Pancreas (tissue), 10 donors: ENCODE results near the gene C10orf71. TPM values are rescaled to one million over a fixed set of nuclear protein-coding genes. Genes with fewer than 3 reads are reported as not detected.

Experiments
- ATAC-seq, 4 donors: fragments of 200-7000 bp; cut with Tn5 transposase; one replicate each; pipeline versions ENCODE4 v1.8.0 to v1.9.1; 2020; ENCODE audit warnings: mild to moderate bottlenecking in 4 of 4, moderate library complexity in 4 of 4
- DNase-seq, 6 donors: peaks; one replicate each; pipeline ENCODE4 v3.0.0-alpha.2; 2020
- FAIRE-seq: peaks from 2 replicates; lab custom pipeline; 2012; peaks lifted over from hg19 to GRCh38; lab: Jason Lieb, UNC
- H3K27ac ChIP-seq, 4 donors: fragments of 200-600 bp; sonication (generic); 1 replicate in 3 of 4; 2 replicates in 1 of 4; pipeline versions ENCODE4 v1.5.0 to v1.8.0; 2020
- H3K27me3 ChIP-seq, 4 donors: fragments of 200-600 bp; one replicate each; pipeline ENCODE4 v1.8.0; 2021
- H3K36me3 ChIP-seq, 3 donors: fragments of 200-600 bp; sonication (generic) in 1 of 3; one replicate each; pipeline versions ENCODE4 v1.5.0 to v1.8.0; 2020 to 2021
- H3K4me1 ChIP-seq, 3 donors: fragments of 200-600 bp; one replicate each; pipeline ENCODE4 v1.8.0; 2021
- H3K4me3 ChIP-seq, 4 donors: fragments of 200-600 bp; sonication (generic) in 2 of 4; one replicate each; pipeline versions ENCODE4 v1.5.0 to v1.8.0; 2020 to 2021
- H3K9me3 ChIP-seq, 4 donors: fragments of 200-600 bp; one replicate each; pipeline ENCODE4 v1.8.0; 2021
- CTCF ChIP-seq, 4 donors: fragments of 200-600 bp; sonication (generic) in 3 of 4; IDR thresholded peaks; one replicate each; pipeline versions ENCODE4 v1.5.0 to v1.8.0; 2021; ENCODE audit warnings: antibody characterized with exemption in 4 of 4
- WGBS, 2 donors: extraction: QIAGEN DNeasy Blood & Tissue Kit; methylation state at CpG; one replicate each; pipeline ENCODE4 v1.1.7; 2013; 5-methylcytosine and 5-hydroxymethylcytosine counted together
- intact Hi-C, 3 donors: fragments of 100-400 bp; cut with DNase I; formaldehyde crosslinking; loops; one replicate each; pipeline versions ENCODE4 v1.11.1 to v1.14.2; 2022
- polyA plus RNA-seq, 2 donors: library from polyadenylated mRNA; stranded (reverse); fragments of 200-250 nt; gene quantifications; one replicate each; pipeline ENCODE4 v1.2.3, GENCODE V29; 2013
- total RNA-seq, 6 donors: library from RNA; stranded (reverse); fragmentation: NEBNext Ultra II Directional in 4 of 6; extraction: Animal tissue kit (Norgen Biotek cat#: 25700) in 4 of 6; gene quantifications; one replicate each; pipeline versions ENCODE4 v1.2.1 to v1.2.4, GENCODE V29; 2021 to 2023
- donor health status: healthy with polysubstance abuse.
- donor health status: DM: no; HTN: no; CAD: no; lungs with moderate emphysema.
- donor health status: DM: no; HTN: no; CAD: no.
- donor health status: control.
- donor health status: control.
- donor health status: Bipolar disorder and iron deficiency.
- donor health status: DM: yes; HTN: yes; CAD: no.
- donor health status: DM: no; HTN: no; CAD: no.
- donor health status: DM: no; HTN: no; CAD: no.
- donor health status: DM: yes; HTN: yes; CAD: no.

The C10orf71 gene
- total and polyA plus RNA-seq, 8 donors: 0.07 to 2.6 (median 0.50) TPM

- intact Hi-C loops: no loop called here
- FAIRE-seq: no peak
Observed at GRCh38 chr10:49350846-49351532, 52.0 kb downstream of the C10orf71 start.

GRCh38 chr10:49351669-49352068, 52.7 kb downstream of the C10orf71 start:
- intact Hi-C loops: no loop called here
- no peak overlapping the region for H3K27ac ChIP-seq

More at GRCh38 chr10:49350846-49351532, 52.0 kb downstream of the C10orf71 start:
- no peaks in the 10 kb centered on the region for H3K36me3 ChIP-seq
- H3K27ac ChIP-seq: no peak overlapping the region
- whole genome bisulfite sequencing, 2 donors: 70% methylated on average over 4 of the region's 4 CpGs
- H3K27me3 ChIP-seq: no peaks in the 10 kb centered on the region
- H3K4me1 ChIP-seq: no peaks in the 10 kb centered on the region
- H3K4me3 ChIP-seq: no peak overlapping the region
- H3K9me3 ChIP-seq: no peaks in the 10 kb centered on the region
- ATAC-seq (no peak), DNase-seq (no peak)
- no peak for TF ChIP-seq CTCF (IDR thresholded peaks at IDR 0.05)

GRCh38 chr10:49352323-49352722, 53.4 kb downstream of the C10orf71 start:
- H3K36me3 ChIP-seq: no peaks in the 10 kb centered on the region
- no peaks in the 10 kb centered on the region for H3K9me3 ChIP-seq
- FAIRE-seq: no peak
- WGBS, 2 donors: 63 to 70% methylated on average over 2 of the region's 2 CpGs
- ATAC-seq: no peak
- no peak for DNase-seq
- no peaks in the 10 kb centered on the region for H3K4me1 ChIP-seq
- H3K4me3 ChIP-seq: no peak overlapping the region
- H3K27ac ChIP-seq: no peak overlapping the region
- TF ChIP-seq CTCF (IDR thresholded peaks at IDR 0.05): no peak
- intact Hi-C loops: no loop called here
- H3K27me3 ChIP-seq: no peaks in the 10 kb centered on the region

More at GRCh38 chr10:49351669-49352068, 52.7 kb downstream of the C10orf71 start:
- DNase-seq (no peak), FAIRE-seq (no peak), ATAC-seq (no peak)
- no peaks in the 10 kb centered on the region for H3K36me3 ChIP-seq
- H3K27me3 ChIP-seq: no peaks in the 10 kb centered on the region
- no peaks in the 10 kb centered on the region for H3K9me3 ChIP-seq
- WGBS, 2 donors: 64 to 78% methylated on average over 4 of the region's 4 CpGs
- no peak for TF ChIP-seq CTCF (IDR thresholded peaks at IDR 0.05)
- no peak overlapping the region for H3K4me3 ChIP-seq
- H3K4me1 ChIP-seq: no peaks in the 10 kb centered on the region

GRCh38 chr10:49353026-49353894, 54.3 kb downstream of the C10orf71 start:
- FAIRE-seq (no peak), DNase-seq (no peak), ATAC-seq (no peak)
- H3K27me3 ChIP-seq: no peaks in the 10 kb centered on the region
- intact Hi-C loops: no loop called here
- no peak for TF ChIP-seq CTCF (IDR thresholded peaks at IDR 0.05)
- H3K9me3 ChIP-seq: no peaks in the 10 kb centered on the region
- H3K4me3 ChIP-seq: no peak overlapping the region
- H3K36me3 ChIP-seq: no peaks in the 10 kb centered on the region
- WGBS, 2 donors: 65 to 66% methylated on average over 6 of the region's 6 CpGs
- no peak overlapping the region for H3K27ac ChIP-seq
- H3K4me1 ChIP-seq: no peaks in the 10 kb centered on the region
